ENCODE data around the gene CNTRL.

DNA sequence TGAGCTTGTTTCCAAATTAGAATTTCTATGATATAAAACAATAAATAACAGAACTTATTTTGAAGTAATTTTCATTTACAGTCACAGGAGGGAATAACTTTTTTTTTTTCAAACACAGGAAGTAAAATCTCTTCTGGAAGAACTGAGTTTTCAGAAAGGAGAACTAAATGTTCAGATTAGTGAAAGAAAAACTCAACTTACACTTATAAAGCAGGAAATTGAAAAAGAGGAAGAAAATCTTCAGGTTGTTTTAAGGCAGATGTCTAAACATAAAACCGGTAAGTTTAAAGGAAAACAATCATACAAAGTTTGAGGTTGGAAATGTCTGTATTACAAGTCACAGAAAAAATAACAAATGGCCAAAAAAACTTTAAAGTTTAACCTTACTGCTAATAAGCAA, 85.3 kb downstream of the CNTRL start:
- no peak for TF ChIP-seq CEBPB (IDR thresholded peaks at IDR 0.05)
- TF ChIP-seq, protein P1, sequence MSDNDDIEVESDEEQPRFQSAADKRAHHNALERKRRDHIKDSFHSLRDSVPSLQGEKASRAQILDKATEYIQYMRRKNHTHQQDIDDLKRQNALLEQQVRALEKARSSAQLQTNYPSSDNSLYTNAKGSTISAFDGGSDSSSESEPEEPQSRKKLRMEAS (IDR thresholded peaks at IDR 0.05), result no peak

All from Ishikawa (cell line).